ENCODE data around the gene C22orf31.

Gene C22orf31

DNA sequence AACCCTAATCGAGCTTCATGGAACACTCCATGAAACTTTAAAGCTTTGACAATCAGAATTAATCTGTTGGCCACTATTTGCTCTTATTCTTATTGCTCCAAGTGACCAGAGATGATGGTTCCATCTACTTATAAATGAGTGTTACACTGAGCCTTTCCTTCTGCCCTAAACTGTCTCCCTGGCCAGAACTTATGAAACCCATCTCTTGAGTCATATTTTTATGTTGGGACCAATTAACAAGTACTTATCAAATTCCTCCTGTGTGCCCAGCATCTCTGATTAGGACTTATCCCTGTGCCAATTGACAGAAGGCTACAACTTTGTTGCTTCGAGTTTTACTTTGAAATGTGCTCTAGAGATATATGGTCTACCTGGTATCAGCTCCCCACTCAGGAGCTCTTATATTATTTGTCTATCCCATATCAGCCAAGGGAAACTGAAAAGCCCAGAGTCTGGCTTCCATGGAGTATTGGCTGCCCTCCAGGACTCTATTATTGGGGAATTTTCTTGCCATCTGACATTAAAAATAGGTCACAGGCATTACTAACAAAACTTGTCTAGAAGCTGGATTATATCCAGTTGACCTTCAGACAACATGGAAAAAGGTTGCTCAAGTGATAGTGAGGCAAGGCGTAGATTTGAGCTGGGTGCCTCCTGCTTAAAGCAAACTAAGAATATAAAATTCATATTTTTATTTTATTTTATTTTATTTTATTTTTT is 20.0 kb upstream of the C22orf31 start:
- no peak for DNase-seq

GRCh38 chr22:29080106-29080975 is 18.7 kb upstream of the C22orf31 start:
- DNase-seq, result no peak

DNA sequence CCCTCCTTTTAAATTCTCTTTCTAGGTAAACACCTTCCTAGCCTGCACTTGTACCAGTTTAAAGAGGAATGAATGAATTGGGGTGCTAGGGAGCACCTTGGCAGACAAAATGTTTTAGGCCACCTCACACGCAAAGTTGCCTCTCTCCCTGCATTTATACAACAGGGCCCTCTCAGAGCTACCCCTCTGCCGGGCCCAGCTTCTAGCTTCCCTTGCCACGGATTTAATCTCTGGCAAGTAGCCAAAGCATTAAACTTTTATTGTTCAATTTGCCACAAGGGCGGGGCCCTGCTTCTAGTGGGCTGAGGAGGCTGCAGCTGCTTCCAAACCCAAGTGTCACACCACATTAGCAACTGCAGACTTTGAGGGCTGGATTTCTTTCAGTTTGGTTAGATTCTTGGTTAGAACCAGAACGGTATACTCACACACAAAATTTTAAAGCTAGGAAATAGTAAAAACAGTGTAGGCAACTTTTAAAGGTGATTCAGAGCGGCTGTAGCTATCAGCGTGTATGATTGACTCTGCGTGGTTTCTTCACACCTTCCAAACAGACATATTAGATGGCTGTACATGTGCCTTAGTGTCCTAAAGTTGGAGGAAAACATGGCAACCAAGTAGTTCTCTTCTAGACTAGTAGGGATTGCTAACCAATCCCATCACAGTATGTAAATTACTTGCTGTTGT is 17.7 kb upstream of the C22orf31 start:
- peak in 1 of 56 donors; percentile 5 for DNase-seq

GRCh38 chr22:29078869-29079207 is 17.2 kb upstream of the C22orf31 start:
- DNase-seq, result no peak

- no peak for DNase-seq
Measured at GRCh38 chr22:29078036-29078868, 16.6 kb upstream of the C22orf31 start.

GRCh38 chr22:29074276-29074772 is 12.7 kb upstream of the C22orf31 start:
- DNase-seq, result no peak

DNA sequence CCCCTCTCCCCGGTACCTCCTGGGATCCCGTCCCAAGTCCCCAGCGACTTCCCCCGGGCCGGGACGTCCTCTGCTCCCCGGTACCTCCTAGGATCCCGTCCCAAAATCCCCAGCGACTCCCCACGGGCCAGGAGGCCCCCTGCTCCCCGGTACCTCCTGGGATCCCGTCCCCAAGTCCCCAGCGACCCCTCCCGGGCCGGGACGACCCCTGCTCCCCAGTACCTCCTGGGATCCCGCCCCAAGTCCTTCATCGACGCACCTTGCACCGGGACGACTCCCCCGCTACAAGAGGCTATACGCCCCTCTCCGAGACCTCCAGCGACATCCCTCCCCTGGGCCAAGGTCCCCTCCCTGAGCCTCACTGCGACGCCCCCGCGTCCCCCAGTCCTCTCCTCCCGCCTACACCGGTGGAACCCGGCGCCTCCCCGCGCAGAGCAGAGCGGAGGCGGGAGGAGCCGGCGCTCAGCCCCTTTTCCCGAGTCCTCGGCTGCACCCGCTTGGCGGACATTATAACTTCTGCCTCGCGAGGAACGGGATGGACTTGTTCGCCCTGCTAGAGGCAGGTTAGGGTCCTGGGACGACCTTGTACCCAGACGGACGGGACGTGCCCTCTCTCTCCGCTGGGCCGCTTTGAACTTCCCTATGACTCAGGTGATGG is 12.1 kb upstream of the C22orf31 start:
- DNase-seq, result peak in 16 of 56 donors; percentile 7 to 54 (median 18)

DNA sequence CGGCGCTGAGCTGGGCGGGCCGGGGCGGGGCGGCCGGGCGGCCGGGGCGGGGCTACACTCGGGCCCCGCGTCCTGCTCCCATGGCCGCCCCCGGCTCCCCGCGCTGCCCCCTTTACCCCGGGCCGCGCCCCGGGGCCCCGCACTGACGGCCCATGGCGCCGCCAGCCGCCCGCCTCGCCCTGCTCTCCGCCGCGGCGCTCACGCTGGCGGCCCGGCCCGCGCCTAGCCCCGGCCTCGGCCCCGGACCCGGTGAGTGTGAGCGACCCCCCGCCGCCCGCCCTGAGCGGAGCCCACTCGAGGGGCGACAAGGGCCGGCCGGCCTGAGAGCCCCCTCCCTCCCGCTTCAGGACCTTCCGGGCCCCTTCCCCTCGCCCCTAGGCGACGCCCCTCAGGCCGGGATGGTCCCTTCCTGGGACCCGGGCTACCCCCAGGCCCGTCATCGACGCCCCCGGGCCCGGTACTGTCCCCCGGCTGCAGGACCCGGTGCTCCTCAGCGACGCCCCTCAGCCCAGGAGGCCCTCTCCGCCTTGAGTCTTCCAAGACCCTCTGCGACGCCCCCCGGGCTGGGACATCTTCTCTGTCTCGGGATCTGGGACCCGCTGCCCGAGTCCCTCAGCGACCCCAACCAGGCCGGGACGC is 11.5 kb upstream of the C22orf31 start, which contains the start of gene KREMEN1:
KREMEN1 (plus strand) TSS at position 57 of the 639 bp plus-strand sequence; CDS start at position 153, 96 bp downstream.
- DNase-seq, result peak in 3 of 56 donors; percentile 19 to 57 (median 38)

DNA sequence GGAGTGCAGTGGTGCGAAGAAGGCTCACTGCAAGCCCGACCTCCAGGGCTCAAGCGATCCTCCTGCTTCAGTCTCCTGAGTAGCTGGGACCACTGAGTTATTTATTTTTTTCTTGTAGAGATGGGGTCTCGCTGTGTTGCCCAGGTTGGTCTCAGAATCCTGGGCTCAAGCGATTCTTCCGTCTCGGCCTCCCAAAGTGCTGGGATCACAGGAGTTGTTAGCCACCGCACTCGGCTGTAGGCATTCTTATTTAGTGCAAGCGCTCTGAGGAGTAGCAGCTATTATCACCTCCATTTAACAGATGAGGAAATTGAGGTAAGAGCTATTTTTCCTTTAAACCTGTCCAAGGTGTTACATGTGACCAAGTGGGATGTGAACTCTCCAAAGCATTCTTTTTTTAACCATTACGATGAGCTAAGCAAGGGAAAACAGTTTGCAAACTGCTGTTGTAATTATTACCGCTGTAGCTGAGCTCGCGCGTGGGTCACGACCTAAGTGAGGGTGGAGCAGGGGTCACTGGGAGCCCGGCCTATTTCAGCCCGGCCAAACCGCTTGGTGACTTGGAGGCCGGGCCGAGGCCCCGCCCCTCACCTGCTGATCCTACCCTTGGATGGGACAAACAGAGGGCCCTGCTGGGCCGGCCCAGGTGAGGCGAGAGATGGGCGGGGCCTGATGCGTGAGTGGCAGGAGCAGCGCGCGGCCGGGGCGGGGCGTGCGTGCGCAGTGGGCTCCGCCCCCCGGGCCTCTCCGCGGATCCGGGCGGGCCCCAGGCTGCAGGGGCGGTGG is 10.8 kb upstream of the C22orf31 start:
- peak in 53 of 56 donors; percentile 14 to 88 (median 65) for DNase-seq

- DNase-seq, result peak in 1 of 56 donors; percentile 19
Measured at GRCh38 chr22:29071261-29072045, 9.8 kb upstream of the C22orf31 start.

DNA sequence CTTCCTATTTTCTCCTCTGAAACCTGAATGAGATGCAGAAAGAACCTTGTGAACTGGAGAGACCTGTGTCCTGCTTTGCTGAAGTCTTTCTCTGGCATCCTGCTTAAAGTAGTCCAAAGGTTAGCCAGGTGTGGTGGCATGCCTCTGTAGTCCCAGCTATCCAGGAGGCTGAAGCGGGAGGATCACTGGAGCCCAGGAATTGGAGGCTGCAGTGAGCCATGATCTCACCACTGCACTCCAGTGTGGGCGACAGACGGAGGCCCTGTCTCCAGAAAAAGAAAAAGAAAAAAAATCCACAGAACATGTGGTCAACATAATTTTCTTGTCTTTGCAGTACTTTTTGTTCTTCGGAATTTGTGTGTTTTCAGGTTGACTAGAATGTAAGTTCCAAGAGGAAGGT is 8.9 kb upstream of the C22orf31 start:
- DNase-seq, result no peak

GRCh38 chr22:29069463-29069862 is 7.8 kb upstream of the C22orf31 start:
- no peak for DNase-seq

DNA sequence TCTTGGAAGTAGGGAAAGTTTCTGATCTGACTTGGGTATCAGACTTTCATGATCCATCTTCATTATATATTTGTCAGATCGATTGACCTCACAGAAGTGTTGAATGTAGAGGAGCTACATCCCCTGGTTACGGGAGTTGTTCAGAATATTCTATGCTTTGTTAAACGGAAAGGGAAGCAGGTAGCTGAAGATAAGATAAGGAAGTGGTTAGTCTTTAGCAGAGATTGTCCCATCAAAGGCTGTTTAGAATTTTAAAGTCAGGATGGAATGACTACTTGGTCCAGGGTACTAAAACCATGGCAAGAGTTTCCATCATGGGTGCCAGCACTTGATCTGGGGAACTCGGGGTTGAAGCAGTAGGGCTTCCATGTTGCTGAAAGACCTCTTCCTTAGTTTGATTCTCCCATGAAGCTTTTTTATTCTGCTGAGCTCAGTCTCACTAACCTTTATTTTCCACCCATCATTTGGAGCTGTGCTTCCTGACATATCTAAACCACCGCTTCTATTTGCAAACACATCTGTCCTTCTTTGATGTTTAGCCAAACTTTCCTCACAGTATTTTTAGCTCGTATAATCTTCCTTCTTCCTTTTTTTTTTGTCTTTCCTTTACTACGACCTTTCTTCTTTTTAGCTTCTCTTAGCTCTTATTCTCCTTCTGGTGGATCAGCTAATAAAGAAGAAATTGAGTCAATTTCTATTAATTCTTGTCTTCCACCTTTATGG is 4.0 kb upstream of the C22orf31 start:
- DNase-seq, result no peak

DNA sequence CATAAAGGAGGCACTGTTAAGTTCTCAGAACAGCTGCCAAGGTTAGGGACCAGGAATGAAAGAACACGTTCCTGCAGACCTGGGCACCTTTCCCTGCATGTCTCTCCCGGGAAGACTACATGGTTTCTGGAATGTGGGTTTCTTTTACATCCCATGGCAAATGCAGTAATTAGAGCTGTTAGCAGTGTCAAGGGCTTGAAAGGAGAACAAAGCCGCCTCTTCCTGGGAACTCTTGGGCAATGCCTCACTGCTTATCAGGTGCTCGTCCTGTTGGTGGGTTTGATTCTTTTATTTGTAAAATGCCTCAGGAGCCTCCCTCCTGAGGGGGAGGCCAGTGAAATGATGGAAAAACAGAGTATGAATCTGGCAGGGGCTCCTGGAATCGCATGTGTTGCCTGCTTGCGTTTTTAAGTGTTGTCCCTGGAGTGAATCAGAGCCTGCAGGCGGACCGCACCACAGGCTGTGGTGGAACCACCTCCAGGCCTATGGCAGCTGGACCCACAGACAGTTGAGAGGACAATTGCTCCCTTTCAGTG is 723 bp upstream of the C22orf31 start:
- no peak for DNase-seq

DNA sequence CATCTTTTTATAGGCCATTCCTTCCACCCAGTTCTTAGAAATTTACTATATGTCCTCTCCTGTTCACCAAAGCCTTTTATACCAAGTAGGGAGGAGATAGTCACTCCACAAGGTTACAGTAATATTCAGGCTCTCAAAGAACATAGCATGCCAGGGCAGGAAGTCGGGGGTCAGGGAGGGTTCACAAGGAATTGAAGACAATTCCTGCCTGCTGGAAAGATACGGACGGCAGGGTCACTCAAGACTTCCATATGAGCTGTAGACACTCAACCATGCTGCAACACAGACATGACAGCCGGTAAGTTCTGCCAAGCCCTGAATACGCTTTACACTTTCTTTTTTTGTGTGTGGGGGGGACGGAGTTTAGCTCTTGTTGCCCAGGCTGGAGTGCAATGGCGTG is 700 bp downstream of the C22orf31 start:
- no peak for DNase-seq

DNA sequence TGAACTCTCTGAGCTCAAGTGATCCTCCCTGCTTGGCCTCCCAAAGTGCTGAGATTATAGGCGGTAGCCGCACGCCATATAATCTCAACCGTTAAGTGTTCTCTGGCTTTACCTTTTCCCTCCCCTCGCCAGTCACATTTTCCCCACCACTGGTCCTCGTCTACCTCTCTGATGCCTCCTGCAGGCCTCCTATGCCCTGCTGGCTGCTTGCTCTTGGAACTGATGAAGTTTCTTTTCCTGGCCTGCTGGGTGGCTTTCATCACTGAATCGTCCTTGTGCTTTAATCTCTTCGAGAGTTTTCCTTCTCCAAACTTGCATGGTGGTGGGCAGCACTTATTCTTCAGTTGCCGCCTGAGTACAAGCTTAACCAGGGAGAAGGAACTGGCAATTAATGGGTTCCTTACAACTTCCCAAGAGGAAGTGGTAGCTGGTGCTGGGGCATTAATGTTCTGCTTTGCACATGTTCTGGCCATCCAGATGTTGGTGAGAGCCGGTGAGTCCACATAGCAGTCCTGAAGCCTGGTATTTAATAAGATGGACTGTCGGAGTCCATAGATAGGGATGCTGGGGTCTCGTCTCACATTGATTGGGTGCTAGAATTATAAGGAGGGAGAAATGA is 1.3 kb downstream of the C22orf31 start:
- DNase-seq, result no peak

DNA sequence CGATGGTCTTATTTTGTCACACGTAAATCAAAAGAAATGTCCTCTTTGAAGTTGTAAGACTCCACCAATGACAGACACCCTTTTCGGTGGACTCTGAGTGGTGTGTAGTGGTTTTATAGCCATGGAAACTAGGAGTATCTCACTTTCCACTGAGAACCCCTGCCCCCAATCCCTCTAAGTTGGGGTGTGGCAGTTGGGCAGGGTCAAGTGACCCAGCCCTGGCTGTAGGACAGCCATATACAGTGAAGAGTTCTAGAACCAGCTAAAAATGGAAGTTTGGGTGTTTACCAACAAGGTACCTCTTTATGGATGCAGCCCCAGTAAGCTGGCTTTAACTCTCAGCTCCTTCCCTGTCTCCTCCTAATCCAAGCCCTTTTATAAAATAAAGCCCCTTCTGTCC is 5.2 kb downstream of the C22orf31 start:
- no peak for DNase-seq

Measured in nucleus accumbens (tissue), 56 donors.